GM03348 (cell line): Measurements from ENCODE around the gene ATRN.

ENCODE experiments used
- DNase-seq: peaks from one replicate; pipeline ENCODE4 v3.0.0; 2012; ENCODE audit warnings: low spot score

Gene ATRN

DNA sequence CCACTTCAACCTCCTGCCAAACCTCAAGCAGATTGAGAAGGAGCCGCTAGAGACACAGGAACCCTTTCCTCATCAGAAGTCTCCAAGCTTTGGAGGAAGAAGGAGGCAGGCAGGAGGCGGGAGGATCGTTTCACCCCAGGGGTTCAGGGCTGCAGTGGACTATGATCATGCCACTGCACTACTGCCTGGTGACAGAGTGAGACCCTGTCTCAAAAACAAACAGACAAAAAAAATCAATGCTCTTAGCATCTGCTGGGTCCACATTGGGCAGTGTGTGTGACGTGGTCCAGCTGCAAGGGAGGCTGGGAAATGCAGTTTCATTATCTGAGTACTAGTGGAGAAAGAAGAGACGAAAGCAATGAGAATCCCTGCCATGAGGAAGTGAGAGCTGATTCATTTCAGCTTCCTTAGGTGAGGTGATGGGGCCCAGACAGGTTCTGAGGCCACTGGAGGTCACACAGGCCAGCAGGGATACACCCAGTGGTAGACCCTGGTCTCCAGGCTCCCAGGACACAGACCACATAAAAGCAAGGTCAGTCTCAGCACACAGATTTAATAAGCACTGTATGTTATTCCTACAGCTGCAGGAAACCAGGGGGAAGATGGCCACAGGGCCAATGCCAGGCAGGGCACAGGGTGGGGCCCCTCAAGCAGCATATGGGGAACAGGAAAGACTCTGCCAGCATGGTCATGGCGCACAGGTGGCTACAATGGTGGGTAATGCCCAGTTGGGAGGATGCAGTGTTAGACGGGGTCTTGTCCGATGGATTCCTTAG lies 188.1 kb downstream of the ATRN start:
- no peak for DNase-seq

DNA sequence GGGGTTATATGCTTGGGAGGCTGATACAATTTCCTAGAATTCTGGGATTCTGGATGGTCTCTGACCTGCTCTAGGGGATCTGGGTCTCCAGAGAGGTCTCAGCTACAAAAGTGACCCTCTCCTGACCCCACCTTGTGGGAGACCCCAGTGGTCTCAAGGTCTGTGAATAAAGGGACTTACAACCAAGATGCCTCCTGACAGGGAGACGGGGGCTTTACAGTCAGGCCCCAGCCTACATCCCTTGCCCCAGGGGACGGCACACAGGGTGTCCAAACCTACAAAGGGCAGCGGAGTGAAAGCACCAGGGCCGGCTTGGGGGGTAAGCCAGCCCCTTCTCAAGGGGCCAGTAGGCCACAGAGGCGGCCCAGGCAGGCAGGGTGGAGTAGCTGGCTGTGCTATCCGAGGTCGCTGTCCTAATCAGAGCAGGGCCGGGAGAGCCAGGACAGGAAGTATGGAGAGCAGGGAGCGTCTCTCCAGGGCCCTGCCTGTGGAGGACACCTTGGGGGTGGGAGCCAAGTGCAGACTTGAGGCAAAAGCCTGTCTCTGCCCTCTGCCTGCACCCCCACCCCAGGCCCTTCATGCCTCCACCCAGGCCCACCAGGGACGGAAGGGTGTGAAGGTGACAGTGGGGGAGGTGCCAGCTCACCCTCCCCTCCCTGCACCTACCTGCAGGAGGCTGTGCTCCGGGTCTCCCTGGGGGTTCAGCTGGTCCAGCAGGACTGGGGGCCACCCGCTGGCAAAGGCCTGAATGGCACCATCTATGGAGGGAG lies 188.9 kb downstream of the ATRN start:
- no peak for DNase-seq

DNA sequence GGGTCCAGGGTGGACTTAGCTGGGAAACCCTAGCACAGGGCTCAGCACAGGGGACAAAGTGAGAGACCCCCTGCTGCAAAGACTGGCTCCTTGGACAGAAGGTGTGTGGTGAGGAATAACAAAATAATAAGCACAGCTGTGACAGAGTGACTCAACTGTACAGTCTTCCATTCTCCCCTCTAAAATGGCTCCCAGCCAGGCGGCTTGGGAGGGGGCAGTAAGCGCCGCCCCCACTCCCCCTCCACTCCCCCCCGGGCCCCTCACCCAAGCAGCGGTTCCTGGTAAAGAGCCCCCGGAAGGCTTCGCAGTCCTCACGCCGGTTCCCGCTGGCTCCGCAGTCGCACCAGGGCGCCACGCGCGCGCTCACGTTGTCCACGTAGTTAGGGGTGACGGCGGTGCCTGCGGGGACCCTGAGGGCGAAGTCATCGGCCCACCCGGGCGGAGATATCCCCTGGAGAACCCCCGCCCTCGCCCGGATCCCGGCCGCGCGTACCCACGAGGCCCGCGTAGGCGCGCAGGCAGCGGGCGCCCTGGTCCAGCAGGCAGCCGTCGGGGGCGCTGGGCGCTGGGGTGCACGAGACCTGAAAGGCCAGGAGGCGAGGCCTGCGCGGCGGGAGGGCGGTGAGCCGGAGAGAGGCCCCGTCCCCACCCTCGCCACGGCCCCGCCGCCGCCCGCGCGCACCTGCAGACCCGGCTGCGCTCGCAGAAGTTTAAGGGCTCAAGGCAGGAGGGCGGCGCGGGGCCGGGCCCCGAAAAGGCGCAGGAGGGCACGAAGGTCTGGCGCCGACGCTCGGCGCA lies 189.6 kb downstream of the ATRN start:
- DNase-seq: no peak

DNA sequence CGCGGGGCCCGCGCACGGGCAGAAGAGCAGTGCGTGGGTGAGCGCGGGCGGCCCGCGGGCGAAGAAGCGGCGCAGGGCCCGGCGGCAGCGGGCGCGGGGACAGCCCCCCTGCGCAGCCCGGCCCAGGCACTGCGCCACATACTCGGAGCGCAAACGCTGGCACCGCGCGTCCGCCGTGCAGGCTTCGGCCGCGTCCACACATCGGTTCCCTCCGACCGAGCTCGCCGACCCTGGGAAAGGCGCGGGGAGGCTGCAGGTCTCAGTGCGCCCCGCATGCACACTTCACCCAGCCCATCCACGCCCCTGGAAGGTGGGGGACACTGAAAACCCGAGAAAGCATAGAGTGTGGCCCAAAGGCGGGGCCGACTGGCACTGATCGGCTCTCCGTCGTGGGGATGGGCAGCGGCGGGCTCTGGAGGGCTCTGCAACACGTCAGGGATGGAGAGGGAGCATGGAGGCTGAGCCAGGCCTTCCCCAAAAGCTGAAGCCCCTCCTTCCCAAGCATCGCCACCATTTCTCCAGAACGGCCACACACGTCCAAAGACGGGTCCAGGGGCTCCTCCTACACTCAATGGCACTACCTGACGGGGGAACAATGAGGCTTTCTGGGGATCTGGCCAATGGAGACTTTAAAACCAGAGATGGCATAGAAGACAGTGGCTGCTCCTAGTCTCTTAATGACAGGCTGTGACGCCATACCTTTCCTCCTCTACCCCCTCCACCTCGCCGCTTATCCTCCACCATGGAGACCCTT lies 190.4 kb downstream of the ATRN start:
- DNase-seq: no peak

DNA sequence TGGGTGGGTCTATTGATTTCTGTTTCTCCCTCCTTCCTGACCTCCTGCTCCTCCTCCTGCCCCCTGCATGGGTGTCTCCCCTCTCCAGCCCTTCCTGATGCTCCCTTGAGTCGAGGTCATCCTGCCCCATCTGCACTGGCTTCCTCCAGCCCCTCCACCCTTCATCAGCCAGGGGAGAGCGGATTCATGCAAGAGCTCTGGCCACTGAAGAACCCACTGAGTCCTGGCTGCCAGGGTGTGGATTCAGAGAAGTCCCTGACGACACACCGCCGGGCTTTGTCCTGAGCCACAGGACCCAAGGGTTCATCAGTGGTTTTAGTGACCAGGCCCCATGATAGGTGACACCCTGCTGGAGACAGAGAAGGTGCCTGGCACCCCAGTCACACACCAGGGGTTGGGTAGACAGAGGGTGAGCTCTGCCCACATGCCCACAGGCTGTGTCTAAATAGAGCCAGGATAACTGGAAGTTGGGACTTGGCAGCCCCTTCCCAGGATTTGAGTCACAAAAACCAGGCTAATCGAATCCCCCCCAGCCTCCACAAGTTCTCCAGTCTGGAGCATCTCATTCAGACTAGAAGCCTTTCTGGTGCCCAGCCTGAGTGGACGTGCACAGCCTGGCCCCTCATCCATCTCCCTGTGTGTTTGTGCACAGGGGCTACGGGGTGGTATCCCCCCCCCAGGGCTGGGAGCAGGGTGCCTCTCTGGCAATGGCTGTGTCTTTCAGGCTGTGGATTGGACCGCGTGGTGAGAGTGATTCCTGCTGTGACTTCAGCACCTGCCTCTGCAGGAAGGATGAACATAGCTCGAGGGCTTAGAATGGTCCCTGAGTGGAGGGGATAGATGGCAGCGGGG lies 191.2 kb downstream of the ATRN start:
- DNase-seq: no peak

DNA sequence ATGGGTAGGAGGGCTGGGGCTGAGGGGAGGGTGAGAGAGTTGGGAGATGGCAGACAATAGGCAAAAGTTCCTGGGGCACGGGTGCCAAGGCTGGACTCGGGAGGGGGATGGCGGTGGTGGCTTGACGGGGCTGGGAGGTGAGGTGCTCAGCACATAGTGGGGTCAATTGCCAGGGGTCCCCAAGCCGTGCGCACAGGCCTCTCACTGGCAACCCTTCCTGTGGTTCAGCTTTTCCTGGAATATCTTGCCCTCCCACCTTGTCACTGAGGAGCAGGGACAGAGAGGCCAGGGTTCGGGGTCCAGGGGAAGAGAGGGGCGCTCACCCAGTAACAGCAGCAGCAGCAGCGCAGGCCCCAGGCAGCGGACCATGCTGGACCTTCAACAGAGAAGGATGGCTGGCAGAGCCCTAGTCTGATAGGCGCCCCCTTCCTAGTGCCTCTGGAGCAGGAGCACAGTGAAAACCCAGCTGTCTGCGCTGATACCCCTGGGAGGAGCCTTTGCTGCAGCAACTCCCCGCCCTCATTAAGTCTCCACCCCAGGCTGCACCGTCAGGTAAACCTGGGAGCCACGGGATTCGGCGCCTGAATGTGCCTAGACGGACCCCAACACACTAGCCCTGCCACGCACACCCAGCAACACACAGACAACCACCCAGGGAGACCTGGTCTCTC lies 192.3 kb downstream of the ATRN start, which contains the start of gene GFRA4:
GFRA4 (minus strand) TSS at position 369 of the 671 bp plus-strand sequence; CDS start at position 369, 0 bp downstream.
- no peak for DNase-seq

DNA sequence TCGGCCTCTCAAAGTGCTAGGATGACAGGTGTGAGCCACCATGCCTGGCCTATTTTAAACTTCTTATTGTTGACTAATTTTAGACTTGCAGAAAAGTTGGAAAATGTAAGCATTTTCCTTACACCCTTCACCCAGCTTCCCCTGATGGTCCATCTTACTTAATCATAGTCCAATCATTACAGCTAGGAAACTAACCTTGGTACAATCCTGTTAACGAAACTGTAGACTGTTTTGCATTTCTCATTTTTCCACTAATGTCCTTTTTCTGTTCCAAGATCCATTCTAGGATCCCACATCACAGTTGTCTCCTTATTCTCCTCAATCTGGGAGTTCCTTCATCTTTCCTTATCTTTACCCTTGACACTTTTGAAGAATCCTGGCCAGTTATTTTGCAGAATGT lies 193.0 kb downstream of the ATRN start:
- no peak for DNase-seq

DNA sequence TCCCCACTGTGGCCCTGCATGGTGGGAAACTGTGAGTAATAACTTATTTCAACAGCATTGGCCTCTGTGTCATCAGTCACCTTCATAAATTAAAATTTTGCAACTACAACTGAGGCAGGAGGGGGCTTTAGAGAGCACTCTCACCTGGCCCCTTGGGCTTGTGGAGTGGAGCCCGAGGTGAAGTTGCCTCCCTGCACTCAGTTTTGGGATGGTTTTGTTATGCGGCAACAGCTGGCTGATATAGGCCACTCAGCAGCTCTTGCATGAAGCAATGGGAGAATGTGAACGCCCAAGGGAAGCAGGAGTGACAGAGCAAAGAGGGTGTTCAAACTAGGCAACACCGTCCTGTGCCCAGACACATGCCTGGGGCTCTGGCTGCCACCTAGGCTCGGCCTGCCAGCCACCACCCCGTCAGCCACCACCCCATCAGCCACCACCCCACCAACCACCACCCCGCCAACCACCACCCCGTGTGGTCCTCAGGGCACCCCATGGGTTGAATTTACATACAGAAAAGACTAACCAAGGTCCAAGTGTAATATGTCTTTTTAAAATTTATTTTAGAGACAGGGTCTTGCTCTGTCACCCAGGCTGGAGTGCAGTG lies 196.7 kb downstream of the ATRN start:
- no peak for DNase-seq

DNA sequence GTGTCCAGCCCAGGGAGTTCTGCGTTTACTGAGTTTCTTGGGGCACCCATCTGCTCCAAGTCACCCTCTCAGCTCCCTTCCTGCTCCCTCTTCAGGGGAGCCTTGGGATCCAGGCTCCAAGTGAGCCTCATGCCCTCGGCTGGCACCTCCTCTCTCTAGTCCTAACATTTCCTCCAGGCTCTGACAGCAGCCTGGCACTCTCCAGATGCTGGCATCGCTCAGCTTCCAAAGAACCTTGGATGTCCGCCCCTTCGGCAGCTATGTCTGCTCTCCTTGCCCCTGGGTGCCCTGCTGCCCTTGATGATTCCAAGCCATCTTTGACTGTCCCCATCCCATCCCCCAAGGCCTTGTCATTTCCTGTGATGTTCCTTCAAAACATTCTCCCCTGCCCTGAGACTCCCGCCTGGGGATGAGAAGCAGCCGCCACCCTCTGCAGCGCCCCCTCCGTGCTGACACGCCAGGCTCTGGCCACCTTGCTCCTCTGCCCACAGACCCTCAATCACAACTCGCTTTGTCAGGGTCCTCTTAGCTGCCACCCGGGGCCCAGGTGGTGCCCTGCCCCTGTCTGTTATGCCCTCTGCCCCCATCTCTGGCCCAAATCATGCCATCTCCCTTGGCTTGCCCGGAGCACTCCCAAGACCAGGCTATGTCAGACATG lies 199.0 kb downstream of the ATRN start:
- DNase-seq: no peak

DNA sequence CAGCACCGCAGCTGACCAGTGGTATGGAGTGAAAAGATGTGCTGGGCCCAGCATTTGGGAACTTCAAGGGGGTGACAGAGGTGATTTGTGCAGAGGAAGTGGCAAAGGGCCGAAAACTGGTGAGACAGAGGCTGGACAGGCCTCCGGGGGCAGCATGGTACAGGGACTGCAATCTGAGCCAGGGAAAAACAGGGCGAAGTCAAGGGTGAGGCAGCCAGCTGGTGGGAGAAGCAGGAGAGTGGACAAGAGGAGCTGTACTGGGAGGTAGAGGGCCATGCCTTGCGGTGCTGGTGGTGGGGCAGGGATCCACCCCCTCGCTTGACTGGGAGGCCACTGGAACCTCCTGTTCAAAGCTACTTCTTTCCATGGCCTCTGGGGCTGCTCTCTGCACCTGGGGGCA lies 199.7 kb downstream of the ATRN start:
- no peak for DNase-seq

DNA sequence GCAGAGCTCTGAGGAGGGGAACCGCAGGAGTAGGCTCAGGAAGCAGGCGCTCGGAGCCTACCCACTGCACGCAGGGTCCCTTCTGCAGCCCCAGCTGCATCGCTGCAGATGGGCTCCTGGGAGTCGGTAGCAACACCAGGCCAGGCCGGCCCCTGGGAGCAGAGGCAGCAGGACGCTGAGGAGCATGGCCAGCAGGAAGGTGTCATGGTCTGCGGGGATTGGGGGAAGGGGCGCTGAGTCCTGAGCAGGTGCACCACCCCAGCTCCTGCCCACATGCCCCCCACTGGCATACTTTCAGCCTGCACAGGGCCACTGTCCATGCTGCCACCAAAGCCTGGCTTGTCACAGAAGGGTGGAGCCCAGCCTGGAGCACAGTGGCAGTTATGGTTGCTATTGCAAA lies 200.1 kb downstream of the ATRN start:
- no peak for DNase-seq

DNA sequence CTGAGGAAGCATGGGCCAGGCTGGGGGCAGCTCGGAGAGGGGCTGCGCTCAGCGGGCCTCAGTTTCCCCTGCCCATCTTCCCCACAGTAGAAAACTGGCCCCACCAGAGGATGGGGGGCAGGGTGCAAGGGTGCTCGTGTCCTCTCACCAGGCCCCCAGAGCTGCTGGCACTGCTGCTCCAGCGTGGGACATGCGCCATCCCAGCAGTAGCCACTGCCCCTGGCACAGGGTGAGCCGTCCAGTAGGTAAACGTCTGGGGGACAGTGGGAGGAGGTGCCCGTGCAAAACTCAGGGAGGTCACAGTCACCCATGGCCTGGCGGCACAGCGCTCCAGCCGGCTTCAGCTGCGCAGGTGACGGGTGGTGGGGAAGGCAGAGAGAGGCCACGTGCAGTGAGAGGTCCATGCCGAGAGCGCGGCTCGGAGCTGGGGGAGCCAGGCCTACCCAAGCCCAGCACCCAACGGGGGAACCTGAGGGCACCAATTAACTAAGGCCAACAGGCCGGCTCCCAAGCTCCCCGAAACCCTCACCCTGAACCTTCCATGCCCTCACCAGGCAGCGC lies 201.2 kb downstream of the ATRN start:
- no peak for DNase-seq

DNA sequence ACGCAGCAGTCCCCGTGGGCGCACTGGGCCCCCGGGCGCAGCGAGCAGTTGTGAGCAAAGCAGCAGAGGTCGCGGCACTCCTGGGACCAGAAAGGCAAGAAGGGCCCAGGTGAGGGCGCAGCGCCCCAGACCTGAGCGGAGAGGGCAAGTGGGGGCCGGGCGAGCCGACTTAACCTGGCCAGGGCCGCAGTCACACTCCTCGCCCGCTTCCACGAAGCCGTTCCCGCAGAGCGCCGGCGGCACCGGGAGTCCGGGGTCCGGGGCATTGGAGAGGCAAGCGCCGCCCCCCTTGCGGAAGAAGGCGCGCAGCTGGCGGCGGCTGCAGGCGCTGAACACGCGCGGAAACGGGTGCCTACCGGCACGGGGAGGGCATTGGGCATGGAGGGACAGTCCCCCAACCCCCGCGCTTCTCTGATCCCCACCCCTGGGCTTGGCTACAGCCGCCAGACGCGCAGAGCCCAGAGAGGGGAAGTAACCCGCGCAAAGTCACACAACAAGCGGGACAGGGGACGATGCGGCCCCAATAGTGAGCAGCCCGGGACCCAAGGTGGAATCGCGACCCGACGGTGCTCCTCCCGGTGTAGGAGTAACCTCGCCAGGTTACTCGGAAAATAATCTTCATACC lies 201.8 kb downstream of the ATRN start:
- no peak for DNase-seq

DNA sequence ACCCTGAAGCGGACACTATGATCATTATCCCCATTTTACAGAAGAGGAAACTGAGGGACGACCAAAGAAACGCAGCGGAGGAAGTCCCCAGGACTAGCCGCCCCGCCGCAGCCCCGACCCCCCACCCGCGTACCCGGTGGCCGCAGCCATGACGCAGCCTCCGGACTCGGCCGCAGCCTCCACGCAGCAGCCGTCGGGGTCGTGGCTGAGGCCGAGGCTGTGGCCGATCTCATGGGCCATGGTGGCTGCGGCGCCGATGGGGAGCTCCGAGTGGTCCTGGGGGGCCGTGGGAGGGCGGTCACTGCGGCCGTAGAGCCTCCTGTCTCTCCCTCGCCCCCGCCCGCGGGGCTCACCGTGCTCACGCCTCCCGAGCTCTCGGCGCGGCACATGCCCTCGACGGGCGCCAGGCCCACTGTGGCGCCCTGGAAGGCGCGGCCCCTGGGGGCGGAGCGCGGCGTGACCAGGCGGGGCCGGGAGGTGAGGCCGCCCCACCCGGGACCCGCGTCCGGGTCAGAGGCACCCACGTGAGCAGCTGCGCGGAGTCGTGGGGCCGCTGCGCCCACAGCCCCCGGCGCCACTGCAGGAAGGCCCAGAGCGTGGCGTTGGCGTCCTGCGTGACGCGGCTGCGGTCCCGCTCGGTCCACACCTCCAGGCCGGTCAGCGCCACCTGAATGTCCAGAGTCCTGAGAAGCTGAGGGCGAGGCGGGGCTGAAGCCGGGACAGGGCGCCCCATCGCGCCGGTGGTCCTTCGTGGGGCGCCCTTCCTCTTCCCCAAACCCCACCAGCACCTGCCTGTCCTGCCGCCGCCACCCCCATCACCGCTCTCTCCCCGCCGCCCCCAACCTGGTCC lies 202.6 kb downstream of the ATRN start:
- DNase-seq: no peak

DNA sequence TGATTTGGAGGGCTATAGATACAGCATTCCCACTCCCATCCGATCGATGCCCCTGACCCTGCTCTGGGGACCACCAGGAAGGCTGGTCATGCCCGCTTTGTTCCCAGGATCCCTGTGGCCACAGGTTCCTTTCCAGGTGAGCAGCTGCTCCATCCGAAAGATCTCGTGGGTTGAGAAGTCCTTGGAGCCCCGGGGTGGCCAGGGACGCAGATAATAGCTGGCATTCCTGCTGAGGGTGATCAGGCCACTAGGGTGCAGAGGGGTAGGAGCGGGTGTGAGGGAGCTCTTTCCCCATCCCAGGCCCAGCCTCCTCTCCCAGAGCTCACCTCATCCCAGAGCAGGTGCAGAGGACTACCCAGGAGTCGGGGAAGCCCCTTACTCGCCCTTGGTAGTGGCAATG lies 203.6 kb downstream of the ATRN start:
- no peak for DNase-seq

DNA sequence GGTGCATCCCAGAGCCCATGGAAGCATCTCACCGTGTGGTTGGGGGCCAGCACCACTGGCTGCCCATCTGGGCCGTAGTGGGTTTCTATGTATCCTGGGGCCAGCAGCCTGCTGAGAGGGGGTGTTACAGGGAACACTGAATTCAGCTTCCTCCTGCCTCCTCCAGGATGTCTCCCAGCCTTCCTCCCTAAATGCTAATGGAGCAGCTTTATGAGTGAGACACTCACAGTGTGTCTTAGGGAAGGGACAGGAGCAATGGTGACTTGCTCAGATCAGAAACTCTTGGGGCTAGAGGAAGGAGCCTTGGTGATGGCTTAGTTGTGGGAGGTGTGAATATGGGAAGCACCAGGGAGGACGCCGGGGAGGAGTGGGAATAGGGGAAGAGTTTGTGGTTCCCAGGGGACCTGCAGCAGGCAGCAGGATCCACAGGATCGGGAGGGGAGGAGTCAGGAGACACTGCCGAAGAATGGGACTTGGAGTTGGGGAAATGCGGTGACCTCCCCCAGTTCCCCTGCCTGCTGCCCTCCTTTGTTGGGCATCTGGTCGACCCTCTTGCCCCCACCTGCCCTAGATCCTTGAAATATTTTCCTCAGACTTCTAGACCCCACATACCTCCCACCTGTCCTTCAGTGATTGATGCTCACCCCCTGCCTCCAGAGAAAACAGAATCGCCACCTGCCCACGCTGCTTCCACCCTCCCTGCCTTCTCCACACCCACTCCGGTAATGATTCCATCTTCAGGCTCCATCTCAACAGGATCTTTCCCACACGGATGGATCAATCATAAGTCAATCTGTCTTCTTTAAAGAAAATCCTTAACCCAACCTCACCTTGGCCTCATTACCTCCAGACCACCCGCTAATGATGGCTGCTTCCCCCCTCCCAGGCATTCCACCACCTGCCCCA lies 204.4 kb downstream of the ATRN start:
- DNase-seq: no peak

DNA sequence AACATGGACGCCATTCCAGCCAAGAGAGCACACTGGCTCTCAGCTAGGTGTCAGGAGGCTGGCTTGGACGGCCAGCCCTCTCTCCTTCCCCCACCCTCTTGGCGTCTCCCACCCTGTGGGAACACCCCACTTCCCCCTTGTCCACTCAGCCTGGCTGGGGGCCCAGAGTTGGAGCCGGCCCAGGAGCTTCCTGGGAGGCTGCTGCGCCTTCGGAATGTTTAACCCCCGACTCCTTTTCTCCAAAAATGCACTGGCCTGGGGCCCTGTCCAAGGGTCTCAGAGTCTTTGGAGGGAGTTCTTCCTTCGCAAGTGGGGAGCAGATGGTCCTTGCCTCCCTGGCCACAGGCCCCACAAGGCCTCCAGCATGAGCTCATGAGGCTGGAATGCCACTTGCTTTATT lies 206.9 kb downstream of the ATRN start:
- DNase-seq: peak; percentile 65
